Fibroblast of peridontal ligament (primary cell): ENCODE measurements around the gene CALHM5.
"Not testable (repeated sequence)": the region's sequence is repeated elsewhere in the genome, so short reads cannot be mapped to it uniquely, and the experiment has no call there.

ENCODE experiments used
- DNase-seq: peaks from one replicate; pipeline ENCODE4 v3.0.0-alpha.2; 2010; ENCODE audit errors: extremely low read depth

CALHM5 gene

GRCh38 chr6:116511424-116512110 lies at the start of gene CALHM5:
Gene CALHM5 (plus strand): TSS chr6:116511639. CDS start chr6:116511697, 58 bp downstream.
- peak; percentile 98 for DNase-seq

DNA sequence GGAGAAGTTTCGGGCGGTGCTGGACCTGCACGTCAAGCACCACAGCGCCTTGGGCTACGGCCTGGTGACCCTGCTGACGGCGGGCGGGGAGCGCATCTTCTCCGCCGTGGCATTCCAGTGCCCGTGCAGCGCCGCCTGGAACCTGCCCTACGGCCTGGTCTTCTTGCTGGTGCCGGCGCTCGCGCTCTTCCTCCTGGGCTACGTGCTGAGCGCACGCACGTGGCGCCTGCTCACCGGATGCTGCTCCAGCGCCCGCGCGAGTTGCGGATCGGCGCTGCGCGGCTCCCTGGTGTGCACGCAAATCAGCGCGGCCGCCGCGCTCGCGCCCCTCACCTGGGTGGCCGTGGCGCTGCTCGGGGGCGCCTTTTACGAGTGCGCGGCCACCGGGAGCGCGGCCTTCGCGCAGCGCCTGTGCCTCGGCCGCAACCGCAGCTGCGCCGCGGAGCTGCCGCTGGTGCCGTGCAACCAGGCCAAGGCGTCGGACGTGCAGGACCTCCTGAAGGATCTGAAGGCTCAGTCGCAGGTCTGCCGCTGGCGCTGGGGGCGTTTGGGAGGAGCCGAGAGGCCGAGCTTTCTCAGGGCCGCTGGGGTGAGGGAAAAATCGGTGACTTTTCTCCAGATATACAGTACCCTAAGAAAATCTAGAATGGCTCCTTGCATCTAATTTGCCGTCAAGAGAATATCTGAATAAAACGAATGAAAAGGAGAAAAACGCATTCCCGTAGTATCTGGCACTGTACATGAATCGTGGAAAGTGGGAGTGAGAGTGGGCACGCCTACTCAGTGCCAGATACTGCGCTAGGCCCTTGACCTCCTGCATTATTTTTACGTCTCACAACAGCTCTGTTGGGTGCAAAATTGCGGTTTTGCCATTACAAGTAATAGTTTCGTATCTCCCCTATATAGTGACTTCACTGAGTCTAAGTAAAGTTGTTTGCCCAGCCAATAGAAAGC lies 49.2 kb upstream of the CALHM5 start:
- DNase-seq, result peak; percentile 40

DNA sequence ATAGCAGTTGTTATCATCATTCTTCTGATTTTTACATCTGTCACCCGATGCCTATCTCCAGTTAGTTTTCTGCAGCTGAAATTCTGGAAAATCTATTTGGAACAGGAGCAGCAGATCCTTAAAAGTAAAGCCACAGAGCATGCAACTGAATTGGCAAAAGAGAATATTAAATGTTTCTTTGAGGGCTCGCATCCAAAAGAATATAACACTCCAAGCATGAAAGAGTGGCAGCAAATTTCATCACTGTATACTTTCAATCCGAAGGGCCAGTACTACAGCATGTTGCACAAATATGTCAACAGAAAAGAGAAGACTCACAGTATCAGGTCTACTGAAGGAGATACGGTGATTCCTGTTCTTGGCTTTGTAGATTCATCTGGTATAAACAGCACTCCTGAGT lies 48.1 kb upstream of the CALHM5 start:
- peak; percentile 18 for DNase-seq

DNA sequence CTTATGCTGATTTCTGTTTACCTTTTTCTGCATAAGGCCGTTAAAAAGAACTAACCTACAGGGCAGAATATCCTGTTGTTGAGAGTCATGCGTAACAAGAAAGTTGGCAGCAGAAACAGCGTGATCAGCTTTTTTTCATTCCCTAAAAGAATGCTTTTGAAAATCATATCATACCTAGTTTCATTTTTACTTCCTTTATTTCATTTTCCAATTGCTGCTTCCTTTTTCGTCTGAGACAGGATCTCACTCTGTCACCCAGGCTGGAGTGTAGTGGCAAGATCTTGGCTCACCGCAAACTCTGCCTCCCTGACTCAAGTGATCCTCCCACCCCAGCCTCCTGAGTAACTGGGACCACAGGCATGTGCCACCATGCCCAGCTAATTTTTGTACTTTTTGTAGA lies 46.2 kb upstream of the CALHM5 start:
- no peak for DNase-seq

- no peak for DNase-seq
These were observed 44.3 kb upstream of the CALHM5 start for GRCh38 chr6:116467096-116467495.

DNA sequence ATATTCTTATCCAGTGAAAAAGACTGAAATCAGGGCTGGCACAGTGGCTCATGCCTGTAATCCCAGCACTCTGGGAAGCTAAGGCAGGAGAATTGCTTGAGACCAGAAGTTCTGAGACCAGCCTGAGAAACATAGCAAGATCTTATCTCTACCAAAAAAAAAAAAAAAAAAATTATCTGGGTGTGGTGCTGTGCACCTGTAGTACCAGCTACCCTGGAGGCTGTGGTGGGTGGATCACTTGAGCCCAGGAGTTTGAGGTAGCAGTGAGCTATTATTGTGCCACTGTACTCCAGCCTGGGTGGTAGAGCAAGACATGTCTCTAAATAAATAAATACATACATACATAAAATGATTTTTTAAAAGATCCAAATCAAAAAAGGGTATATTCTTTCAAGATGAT lies 43.9 kb upstream of the CALHM5 start:
- no peak for DNase-seq

DNA sequence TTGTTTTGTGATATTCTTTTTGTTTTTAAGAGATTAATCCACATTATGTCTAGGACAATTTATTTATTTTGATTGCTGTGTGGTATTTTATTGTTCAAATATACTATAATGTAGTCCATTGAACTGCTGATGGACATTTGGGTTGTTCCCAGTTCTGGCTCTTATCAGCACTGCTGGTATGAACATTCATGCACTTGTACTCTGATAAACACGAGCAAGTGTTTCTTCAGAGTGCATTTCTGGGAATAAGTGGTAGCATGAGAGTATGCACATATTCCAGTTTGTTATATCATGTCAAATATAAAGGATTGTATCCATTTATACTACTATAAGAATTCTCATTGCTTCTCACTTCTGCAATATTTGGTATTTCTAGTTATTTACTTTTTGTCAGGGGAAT lies 43.1 kb upstream of the CALHM5 start:
- DNase-seq, result no peak

- DNase-seq, result no peak
These were observed 39.9 kb upstream of the CALHM5 start for GRCh38 chr6:116471531-116471930.

DNA sequence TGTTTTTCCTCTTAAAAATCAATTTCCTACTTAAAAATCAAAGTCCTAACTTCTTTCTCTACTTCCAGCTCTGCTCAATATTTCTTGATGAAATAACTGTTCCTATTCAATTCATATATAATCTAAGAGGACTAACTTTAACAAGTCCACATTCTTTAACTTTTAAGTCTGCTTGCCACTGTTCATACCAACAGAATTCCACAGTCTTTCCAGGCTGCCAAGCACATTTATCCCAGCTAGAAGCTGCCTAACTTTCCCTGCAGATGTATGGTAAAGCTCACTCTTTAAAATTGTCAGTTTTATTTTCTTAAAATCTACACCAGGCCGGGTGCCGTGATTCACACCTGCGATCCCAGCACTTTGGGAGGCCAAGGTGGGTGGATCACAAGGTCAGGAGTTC lies 38.7 kb upstream of the CALHM5 start:
- DNase-seq, result peak; percentile 68

GRCh38 chr6:116475141-116475540 lies 36.3 kb upstream of the CALHM5 start:
- DNase-seq, result no peak

GRCh38 chr6:116476002-116476678 lies 35.3 kb upstream of the CALHM5 start:
- DNase-seq, result peak; percentile 18

- no peak for DNase-seq
These were observed 28.7 kb upstream of the CALHM5 start for GRCh38 chr6:116482780-116483179.

DNA sequence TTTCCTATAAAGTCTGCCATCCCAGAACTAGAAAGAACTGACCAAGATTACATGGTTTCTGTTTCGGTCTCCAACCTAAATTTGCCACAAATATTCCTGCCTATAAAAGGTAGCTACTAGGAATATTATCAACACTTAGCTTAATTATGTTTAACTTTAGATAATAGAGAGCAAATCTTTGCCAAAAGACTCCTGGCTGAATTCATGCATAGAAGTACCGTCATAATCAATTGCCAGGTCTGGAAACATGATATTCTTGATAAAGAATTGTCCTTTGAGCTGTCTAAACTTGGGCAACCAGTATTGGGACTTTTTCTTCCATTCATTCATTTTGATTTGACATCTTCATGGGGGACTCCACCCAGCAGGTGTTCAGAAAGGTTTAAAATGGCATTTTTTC lies 27.8 kb upstream of the CALHM5 start:
- no peak for DNase-seq

DNA sequence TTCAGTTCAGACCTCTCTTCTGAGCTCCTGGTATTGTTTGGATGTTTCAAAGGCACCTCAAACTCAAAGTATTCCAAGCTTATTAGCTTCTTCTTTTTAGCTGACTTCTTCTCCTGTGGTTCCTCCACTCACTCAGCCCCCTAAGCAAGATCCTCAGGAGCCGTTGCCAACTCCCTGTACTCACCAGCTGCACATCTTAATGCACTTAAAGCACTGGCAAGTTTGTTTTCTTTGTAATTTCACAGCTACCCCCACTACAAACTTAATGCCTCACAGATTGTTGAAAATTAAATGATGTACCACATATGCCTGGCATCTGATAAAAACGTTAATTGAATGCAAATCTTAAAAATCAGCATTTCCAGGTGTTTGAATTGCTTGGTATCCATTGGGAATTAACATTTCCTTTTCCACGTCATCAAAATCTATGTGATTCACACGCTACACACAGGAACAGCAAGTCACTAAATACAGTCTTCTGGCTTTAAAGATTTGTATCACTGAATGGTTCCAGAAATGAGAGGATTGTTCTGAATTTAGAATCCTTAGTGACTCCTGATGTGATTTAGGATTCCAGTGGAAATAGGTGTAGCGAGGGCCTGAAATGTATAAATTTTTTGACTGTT lies 25.8 kb upstream of the CALHM5 start:
- DNase-seq, result peak; percentile 34

DNA sequence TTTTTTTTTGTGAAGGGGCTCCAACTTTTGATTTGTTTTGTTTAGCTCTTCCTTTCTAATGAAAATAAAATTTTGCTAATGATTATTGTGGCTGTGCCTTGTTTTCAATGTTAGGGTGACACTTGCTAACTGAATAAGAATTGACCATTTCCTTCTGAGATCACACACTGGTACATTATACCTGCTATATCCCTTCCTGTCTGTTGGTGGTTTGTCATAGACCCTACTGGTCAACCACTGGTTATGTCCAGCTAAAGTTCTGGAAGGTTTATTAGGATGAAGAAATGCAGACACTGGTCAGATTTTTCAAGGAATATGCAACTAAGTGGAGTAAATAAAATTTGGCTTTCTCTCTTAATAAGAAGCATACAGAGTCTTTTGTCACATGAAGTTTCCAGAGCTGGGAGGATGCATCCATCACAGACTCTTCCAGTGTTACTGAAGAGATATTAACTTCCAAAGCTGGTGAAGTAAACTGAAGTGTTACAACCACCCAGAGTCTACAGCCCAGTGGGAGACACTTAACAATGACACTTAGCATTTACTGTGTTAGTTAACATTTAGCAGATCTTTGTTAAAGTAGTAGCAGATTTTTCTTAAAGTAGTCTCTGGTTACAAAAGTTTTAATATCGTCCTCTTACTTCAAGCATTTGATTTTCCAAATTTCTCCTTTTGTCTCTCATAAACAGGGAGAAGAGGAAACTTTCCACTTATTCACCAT lies 19.7 kb upstream of the CALHM5 start:
- DNase-seq, result no peak

DNA sequence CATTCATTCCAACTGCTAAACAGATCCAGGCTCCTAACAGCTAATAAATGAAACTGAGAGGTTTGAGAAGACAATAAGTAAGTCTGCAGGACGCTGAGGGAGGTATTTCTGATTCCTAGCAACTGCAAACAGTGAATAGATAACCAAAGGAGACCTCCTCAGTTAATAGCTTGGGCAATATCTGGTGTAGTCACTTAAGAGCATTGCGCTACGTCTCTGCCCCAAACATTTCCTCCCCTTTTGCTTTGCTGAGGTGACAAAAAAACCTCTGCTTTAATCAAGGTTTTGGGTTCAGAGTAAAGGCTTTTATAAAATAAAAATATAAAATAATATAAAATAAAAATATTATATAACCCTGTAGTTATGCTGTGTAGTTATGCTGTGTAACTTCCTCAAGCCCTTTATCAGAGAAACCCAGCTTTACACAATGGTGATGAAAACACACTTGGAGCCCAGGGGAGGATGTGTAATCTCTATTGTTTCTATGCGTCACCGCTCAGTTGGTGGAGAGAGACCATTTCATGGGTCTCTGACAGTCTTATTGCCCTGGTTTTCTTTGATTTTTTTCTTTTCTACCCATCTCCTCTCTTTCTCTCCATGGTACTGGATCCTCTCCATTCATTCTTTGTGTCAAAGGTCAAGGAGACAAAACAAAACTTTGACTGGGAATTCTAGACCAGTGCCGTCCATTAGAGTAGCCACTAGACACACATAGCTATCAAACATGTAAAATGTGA lies 18.9 kb upstream of the CALHM5 start:
- no peak for DNase-seq

DNA sequence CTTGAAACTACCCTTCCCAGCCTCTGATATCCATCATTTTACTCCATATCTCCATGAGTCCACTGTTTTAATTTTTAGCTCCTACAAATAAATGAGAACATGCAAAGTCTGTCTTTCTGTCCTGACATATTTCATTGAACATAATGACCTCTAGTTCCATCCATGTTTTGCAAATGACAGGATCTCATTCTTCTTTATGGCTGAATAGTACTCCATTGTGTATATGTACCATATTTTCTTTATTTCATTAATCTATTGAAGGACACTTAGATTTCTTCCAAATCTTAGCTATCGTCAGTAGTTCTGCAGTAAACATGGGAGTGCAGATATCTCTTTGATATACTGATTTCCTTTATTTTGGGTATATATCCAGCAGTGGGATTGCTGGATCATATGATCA lies 16.3 kb upstream of the CALHM5 start:
- DNase-seq, result not testable (repeated sequence)

GRCh38 chr6:116497113-116497676 lies 14.2 kb upstream of the CALHM5 start:
- DNase-seq, result no peak

GRCh38 chr6:116500969-116501433 lies 10.4 kb upstream of the CALHM5 start:
- no peak for DNase-seq

- peak; percentile 52 for DNase-seq
These were observed 4.1 kb upstream of the CALHM5 start for GRCh38 chr6:116507324-116507723.
